GM13977 (cell line): ENCODE data around the gene ST6GALNAC3.

ENCODE experiments used
- DNase-seq: peaks from one replicate; pipeline ENCODE4 v3.0.0; 2012; ENCODE audit warnings: low spot score
- in situ Hi-C: fragments of 300-500 bp; cut with MboI; formaldehyde crosslinking; loops from one replicate; pipeline ENCODE4 v1.12.0; 2022; ENCODE audit warnings: low sequenced_read_pairs, low pct_unique_long_range_greater_than_20kb, mixed read lengths, inconsistent platforms; ENCODE audit not compliant: unreplicated experiment
- TF ChIP-seq, protein P1 (sequence below): IDR thresholded peaks from 2 replicates; pipeline ENCODE4 v1.5.1; 2012; ENCODE audit warnings: mild to moderate bottlenecking, control low read depth; ENCODE audit not compliant: insufficient read depth; ENCODE audit errors: extremely low read depth, missing control alignments

Gene ST6GALNAC3

DNA sequence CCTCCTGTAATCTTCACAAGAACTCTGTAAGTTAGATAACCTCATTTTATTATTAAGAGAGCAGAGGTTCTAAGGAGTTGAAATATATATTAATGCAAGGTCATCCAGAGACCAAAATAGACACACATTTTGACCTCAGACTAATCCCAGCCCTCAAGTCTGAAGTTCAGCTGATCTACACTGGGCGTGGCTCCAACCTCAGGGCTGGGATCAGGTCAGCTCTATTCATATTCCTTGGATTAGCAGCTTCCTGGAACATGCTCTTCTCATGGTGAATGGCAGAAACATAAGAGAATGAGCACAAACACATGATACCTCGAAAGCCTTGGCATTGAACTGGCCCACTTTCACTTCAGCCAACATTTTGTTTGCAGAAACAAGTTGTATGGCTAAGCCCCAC, 592.0 kb downstream of the ST6GALNAC3 start:
- TF ChIP-seq, protein P1, sequence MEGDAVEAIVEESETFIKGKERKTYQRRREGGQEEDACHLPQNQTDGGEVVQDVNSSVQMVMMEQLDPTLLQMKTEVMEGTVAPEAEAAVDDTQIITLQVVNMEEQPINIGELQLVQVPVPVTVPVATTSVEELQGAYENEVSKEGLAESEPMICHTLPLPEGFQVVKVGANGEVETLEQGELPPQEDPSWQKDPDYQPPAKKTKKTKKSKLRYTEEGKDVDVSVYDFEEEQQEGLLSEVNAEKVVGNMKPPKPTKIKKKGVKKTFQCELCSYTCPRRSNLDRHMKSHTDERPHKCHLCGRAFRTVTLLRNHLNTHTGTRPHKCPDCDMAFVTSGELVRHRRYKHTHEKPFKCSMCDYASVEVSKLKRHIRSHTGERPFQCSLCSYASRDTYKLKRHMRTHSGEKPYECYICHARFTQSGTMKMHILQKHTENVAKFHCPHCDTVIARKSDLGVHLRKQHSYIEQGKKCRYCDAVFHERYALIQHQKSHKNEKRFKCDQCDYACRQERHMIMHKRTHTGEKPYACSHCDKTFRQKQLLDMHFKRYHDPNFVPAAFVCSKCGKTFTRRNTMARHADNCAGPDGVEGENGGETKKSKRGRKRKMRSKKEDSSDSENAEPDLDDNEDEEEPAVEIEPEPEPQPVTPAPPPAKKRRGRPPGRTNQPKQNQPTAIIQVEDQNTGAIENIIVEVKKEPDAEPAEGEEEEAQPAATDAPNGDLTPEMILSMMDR, result no peak
- in situ Hi-C loops, result no loop called here
- no peak for DNase-seq

- peak; percentile 7 for DNase-seq
- in situ Hi-C loops, result no loop called here
- TF ChIP-seq, protein P1, result no peak
Measured at GRCh38 chr1:76668046-76668445, 593.5 kb downstream of the ST6GALNAC3 start.

DNA sequence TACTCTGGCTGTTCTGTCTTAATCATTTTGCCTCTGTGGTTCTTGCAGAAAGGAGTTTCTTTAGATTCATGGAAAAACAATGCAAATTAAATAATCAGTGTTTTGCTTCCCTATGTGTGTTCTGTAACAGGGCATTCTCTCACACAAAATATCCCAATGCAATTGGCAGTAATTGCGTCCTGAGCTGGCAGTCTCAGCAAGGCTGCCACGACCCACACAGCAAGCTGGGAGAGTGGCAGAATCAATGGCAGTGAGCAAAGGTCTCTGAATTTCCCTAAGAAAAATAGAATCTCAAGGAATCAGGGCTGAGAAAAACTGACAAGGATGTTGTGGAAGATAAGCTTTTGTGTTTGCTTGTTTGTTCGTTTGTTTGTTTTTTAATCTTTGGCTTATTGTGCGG, 594.6 kb downstream of the ST6GALNAC3 start:
- no peak for DNase-seq
- in situ Hi-C loops, result no loop called here
- TF ChIP-seq, protein P1, result no peak

GRCh38 chr1:76669624-76670315, 595.2 kb downstream of the ST6GALNAC3 start:
- in situ Hi-C loops, result no loop called here

DNA sequence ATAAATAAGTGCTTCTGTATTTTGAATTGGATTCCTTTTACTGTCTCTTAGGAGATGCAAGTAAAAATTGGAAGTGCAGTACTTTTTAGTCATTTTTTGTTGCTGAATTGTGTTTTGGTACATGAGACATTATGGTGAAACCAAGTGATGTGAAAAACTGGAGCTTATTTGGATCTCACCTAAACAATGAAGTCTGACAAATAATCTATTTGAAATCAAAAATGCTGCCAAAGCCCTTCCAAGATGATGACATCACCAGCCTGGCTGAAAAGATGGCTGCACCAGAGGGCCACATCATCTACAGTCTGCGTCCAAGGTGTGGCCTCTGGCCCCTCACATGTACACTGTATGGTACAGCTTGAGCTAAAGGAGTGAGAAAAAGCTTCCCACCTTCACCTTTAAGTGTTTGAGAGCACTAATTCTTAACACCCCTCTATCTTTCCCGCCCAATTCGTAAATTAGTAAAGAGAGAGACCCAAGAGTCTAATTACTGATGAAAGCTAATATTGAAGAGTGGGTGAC, 600.2 kb downstream of the ST6GALNAC3 start:
- in situ Hi-C loops, result no loop called here
- no peak for DNase-seq
- TF ChIP-seq, protein P1, result no peak

More at GRCh38 chr1:76669624-76670315, 595.2 kb downstream of the ST6GALNAC3 start:
- DNase-seq, result no peak
- TF ChIP-seq, protein P1, result no peak

DNA sequence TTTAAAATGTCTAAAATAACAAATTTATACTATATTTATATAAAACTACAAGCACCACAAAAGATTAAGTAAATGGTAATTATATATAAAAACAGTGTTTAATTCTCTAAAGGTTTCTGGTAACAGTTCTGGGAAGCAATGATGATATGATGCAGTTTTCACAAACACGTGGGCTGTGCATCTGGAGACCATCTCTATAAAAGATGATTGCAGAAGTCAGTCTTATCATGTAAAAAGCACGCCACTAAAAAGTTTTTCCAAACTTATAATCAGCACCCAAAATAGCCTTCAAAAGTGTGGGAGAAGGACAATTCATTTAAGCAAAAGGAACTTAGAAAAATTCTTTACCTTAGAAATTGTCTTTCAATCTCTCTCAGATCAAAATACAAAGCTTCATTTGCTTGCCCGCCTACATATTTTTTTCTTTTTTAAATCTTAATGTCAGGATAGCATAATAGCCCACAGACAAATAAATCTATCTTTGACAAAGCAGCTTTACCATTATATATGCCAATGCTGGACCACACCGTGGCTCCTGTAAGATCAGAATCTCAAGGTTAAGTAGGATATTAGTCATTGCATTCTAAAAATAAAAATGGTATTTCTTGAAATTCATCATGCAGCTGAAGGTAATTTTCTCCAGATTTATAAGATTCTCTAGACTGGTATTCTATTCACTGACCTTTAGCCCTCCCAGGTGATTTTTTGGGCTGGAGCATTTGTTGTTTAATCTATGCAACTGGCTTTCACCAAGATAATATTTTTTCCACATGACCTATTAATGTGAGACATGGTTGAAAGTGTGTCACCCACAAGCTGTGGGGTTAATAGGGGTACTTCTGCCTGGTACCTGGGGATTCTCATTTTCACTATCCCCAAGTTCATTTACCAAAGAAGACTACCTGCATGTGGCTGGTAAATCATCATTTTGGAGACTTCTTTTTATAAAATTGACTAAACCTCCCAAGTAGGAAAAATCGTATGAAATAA, 603.2 kb downstream of the ST6GALNAC3 start:
- TF ChIP-seq, protein P1, result no peak
- DNase-seq, result no peak
- in situ Hi-C loops, result no loop called here
